ENCODE measurements around the gene OR52A5.
A peak's percentile ranks its signal among the peaks of the same experiment; 100 is the strongest.
"Not testable (repeated sequence)": the region's sequence is repeated elsewhere in the genome, so short reads cannot be mapped to it uniquely, and the experiment has no call there.

Gene OR52A5

DNA sequence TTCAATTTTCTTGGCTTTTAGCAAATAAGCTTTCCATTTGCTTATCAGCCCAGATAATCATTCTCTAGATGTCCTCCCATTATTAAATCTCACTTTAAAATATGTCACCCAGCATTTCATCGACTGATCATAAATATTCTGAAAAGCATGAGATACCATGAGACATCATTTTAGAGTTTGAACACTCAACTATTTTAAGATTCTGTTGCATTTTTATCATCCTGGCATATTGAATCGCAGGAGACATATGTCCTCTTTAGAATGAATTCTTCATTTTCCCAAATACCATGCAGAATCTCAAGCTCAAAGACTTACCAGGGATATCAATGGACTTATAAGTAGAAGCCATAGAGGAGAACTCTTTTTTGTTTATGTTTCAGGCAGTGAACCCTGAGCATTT, at the start of gene OR52A5:
TSS of gene OR52A5 (minus strand) at position 361 of the 400 bp plus-strand sequence. CDS start 5,714 bp downstream, outside the sequence.
- no peak for DNase-seq (ENCODE audit: low spot score)
- no peak for FAIRE-seq

DNA sequence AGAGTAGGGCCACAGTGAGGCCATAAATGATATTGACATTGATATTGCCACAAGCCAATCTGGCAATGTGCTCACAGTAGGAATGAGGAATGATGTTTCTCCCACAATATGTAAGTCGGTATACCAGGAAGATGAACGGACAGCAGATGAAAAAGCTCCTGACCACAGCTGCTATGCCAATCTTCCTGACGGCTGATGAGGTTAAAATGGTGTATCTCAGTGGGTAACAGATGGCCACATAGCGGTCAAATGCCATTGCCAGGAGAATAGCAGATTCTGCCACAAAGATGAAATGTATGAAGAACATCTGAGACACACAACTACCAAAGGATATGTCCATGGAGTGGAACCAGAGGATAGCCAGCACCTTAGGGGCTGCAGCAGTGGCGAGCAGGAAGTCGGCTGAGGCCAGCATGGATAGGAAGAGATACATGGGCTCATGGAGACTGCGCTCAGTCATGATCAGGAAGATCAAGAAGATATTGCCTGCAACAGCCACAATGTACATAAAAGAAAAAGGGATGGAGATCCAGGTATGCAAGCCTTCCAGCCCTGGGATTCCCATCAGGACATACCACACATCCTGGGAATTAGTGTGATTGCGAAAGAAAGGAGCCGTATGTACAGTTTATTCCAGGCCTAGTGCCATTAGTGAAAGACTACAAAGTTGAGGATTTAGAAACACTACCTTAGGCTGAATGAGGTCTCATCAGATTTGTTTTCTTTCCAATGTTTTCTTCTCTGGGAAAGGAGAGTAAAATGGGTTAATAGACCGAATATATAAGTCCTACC, 40.1 kb upstream of the OR52A5 start:
- no peak for FAIRE-seq
- DNase-seq (ENCODE audit: low spot score): no peak

DNA sequence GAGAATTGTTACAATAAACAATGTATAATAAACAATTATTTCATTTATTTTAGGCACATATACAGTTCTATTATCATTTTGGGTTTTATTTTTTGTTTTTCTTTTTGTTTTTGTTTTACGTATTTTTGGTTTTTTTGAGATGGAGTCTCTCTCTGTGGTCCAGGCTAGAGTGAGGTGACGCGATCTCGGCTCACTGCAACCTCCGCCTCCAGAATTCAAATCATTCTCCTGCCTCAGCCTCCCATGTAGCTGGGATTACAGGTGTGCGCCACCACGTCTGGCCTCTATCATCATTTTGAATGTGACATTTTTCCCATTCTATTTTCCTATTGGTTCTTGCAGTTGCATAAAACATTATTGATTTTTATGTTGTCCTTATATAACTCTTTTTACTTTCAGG, 36.8 kb upstream of the OR52A5 start:
- FAIRE-seq (no peak), DNase-seq (ENCODE audit: low spot score) (no peak)

DNA sequence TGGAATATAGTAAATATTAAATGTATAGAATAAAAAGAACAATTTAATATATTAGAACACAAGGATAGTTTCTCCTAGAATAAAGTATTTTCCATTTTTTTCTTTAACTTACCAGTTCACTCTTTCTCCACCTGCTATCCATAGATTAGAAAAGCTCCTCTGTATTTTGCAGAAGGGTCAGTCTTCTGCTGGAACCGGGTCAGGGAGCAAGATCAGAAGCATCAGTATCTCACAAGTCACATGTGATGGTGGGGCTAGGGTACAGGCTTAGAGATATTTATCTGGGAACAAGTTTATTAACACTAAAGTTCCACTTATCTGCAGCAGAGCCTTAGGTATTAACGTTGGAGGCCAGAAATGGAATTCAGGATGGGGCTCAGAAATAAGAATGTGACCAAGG, 33.7 kb upstream of the OR52A5 start:
- FAIRE-seq (no peak), DNase-seq (ENCODE audit: low spot score) (no peak)

DNA sequence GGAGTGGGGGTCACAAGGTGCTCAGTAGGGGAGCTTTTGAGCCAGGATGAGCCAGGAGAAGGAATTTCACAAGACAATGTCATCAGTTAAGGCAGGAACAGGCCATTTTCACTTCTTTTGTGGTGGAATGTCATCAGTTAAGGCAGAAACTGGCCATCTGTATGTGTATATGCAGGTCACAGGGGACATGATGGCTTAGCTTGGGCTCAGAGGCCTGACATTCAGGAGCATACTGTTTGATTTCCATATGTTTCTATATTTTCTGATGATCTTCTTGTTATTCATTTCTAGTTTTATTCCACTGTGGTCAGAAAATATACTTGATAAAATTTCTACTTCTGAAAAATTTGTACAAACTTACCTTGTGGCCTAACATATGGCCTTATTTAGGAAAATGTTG, 27.7 kb upstream of the OR52A5 start:
- not testable (repeated sequence) for FAIRE-seq; DNase-seq (ENCODE audit: low spot score)

DNA sequence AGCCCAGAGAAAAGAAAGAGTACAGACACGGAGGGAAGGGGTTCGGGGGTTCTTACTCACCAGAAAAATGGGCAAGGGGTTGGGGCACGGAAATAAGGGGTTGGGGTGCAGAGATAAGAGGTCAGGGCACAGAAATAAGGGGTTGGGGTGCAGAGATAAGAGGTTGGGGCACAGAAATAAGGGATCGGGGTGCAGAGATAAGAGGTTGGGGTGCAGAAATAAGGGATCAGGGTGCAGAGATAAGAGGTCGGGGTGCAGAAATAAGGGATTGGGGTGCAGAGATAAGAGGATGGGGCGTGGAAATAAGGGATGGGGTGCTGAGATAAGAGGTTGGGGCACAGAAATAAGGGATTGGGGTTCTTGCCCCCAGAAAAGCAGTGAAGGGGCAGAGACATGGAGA, 26.7 kb upstream of the OR52A5 start:
- not testable (repeated sequence) for DNase-seq (ENCODE audit: low spot score); FAIRE-seq

DNA sequence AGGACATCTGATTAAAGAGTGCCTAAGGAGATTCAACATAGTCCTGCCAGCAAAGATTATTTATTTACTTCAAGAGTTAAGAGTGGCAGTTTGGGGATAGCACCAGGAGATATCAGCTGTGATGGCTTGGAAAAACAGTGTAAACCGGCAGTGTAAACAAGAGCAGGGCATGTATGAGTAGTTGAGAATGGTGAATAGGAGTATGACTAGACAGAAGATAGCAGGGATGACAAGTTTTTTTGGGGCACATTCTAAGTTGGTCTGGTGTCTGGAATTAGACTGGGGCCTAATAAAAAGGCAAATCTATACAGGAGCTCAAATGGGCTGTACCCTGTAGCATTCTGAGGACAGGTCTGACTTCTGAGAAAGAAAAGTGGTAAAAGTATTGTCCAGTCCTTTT, 22.9 kb upstream of the OR52A5 start:
- not testable (repeated sequence) for DNase-seq (ENCODE audit: low spot score); FAIRE-seq

DNA sequence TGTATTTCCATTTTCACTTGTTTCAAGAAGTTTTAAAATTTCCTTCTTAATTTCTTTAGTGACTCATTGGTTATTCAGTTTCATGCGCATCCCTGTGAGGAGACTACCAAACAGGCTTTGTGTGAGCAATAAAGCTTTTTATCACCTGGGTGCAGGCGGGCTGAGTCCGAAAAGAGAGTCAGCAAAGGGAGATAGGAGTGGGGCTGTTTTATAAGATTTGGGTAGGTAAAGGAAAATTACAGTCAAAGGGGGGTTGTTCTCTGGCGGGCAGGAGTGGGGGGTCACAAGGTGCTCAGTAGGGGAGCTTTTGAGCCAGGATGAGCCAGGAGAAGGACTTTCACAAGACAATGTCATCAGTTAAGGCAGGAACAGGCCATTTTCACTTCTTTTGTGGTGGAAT, 22.1 kb upstream of the OR52A5 start:
- DNase-seq (ENCODE audit: low spot score); FAIRE-seq: not testable (repeated sequence)

DNA sequence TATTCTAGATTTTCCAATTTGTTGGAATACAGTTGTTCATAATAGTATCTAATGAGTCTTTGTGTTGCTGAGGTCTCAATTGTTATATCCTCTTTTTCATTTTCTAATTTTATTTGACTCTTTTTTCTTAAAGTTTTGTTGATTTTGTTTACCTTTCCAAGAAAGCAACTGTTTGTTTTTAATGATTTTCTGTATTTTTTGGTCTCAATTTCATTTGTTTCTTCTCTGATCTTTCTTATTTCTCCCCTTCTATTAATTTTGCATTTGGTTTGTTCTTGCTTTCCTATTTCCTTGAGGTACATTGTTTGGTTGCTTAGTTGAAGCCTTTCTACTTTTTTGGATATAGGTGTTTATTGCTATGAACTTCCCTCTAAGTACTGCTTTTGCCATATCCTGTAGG, 21.6 kb upstream of the OR52A5 start:
- DNase-seq (ENCODE audit: low spot score) (no peak), FAIRE-seq (no peak)

DNA sequence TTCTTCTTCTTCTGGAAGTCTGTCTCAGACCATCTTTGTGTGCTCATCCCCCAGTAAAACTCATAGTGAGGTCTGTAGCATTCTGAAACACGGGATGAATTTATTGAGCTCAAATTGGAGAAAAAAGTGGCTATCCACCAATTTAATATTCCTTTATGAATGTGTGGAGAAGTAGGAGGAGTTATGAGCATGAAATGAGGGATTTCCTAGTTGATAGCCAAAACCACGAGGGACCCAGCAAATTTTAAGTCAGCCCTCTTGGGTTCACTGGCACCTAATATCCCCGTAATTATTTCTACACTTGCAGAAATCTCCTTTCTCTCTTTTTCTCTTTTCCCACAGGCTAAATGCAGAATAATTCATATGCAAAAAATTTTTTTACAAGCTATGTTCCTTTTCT, 16.5 kb upstream of the OR52A5 start, which contains the start of gene OR52A1:
TSS of gene OR52A1 (minus strand) at position 101 of the 400 bp plus-strand sequence. CDS start 2,388 bp downstream, outside the sequence.
- no peak for DNase-seq (ENCODE audit: low spot score)

DNA sequence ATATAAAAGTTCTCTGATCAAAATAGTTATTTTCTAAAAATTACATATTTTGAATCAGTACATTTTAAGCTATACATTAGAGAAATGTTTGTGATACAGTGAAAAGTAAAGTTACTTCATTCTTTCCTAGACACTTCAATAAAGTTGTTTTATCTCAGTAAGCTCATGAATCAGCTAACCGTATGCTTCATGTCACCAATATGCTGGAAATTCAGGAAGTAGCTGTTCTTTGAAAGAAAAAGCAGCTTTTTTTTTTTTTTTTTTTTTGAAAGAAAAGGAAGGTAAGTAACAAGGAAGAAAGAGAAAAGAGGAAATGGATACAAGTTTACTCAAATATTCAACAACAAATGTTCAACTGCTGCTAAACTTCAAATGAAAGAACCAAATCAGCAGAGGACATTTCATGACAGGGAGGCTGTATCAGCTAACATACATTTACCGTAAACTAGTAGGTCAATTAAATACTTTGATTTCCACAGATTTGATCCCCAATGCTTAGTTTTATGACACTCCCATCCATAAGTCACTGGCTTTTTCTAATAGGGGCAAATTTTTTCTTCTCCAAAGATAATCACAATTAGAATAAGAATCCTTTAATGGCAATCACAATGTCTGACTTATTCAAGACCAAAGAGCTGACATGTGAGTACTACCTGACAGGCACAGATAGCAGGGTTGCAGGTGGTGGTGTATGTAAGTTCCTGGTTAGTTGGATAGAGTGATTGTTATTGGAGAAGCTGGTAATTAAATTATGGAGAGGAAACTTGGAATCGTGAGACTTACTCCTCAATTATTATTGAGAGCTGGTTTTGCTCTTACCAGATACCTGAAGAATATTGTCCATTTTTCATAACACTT, 15.6 kb upstream of the OR52A5 start:
- FAIRE-seq (no peak), DNase-seq (ENCODE audit: low spot score) (no peak)

More for the DNA sequence above, 16.5 kb upstream of the OR52A5 start, which contains the start of gene OR52A1:
- FAIRE-seq: no peak

DNA sequence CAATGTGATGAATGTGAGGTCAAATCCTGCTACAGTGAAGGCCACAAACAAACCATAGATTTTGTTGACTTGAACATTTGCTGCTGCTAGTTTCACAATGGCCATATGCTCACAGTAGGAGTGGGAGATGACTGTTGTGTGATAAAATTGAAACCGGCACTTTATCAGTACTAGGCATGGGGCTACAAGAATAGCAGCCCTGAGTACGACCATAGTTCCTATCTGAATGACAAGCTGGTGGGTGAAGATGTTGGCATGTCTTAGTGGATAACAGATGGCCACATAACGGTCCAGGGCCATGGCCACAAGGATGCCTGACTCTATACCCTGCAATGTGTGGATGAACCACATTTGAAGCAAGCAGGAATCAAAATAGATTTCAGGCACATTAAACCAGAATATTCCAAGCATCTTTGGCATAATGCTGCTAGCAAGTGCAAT, 13.6 kb upstream of the OR52A5 start:
- peak; percentile 37 for FAIRE-seq
- DNase-seq (ENCODE audit: low spot score): no peak

DNA sequence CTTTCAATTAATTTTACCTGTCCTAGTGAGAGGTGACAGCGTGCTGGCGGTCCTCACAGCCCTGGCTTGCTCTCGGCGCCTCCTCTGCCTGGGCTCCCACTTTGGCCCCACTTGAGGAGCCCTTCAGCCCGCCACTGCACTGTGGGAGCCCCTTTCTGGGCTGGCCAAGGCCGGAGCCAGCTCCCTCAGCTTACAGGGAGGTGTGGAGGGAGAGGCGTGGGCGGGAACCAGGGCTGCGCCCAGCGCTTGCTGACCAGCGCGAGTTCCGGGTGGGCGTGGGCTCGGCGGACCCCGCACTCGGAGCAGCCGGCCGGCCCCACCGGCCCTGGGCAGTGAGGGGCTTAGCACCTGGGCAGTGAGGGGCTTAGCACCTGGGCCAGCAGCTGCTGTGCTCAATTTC, 6.0 kb upstream of the OR52A5 start:
- not testable (repeated sequence) for DNase-seq (ENCODE audit: low spot score); FAIRE-seq

DNA sequence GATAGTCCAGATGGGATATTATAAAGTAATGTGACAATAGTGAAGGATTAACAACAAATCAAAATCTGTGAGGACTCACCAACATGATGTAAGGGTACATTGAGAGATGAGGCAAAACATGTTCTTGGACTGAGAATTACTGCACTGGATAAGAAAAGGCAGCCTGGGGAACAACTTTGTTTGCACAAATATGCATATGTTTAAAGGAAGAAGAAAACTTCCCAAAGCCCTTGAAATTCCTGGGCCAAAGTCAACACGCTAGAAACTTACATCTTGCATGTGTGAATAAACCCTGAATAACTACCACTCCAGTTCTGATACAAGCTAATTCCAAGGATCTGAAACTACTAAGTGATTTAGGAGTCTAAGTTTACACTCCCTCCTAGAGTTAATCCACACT, 1.1 kb downstream of the OR52A5 start:
- no peak for DNase-seq (ENCODE audit: low spot score)
- FAIRE-seq: no peak

DNA sequence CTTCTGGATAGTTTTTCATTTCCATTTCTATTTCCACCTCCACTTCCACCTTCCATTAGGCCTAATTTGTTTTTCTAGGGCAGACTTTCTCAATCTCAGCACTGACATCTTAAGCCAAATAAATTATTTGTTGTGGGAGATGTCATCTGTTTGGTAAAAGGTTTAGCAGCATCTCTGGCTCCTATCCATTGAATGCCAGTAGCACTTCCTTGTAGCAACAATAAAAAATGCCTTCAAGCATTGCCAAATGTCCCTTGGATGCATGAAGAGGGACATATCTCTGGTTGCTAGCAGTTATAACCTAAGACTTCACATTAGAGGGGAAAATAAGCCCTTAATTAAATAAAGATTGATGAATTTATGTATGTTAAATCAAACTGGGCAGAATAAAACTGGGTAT, 1.9 kb downstream of the OR52A5 start:
- no peak for FAIRE-seq
- DNase-seq (ENCODE audit: low spot score): no peak

DNA sequence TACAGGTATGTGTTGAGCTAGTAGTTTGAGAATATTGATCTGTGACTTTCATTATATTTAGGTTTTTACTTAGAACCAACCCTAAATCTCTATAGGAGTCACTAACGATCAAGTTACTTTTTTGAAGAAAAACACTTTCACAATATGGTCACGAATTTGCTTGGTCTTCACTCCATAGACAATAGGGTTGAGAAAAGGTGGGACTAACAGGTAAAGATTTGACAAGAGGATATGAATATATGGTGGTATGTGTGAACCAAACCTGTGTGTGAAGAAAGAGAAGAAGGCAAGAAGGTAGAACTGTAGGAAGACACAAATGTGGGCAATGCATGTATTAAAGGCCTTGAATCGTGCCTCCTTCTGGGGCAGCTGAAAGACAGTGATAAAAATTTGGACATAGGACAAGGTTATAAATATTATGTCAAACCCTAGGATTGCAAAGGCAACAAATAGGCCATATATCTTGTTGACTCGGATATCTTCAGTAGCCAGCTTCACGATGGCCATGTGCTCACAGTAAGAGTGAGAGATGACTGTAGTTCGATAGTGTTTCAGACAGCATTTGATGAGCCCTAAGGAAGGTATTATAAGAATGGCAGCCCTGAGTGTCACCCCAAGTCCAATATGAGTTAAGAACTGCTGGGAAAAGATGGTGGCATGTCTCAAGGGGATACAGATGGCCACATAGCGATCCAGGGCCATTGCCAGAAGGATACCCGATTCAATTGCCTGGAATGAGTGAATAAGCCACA, 6.4 kb downstream of the OR52A5 start:
- DNase-seq (ENCODE audit: low spot score) (no peak), FAIRE-seq (no peak)

DNA sequence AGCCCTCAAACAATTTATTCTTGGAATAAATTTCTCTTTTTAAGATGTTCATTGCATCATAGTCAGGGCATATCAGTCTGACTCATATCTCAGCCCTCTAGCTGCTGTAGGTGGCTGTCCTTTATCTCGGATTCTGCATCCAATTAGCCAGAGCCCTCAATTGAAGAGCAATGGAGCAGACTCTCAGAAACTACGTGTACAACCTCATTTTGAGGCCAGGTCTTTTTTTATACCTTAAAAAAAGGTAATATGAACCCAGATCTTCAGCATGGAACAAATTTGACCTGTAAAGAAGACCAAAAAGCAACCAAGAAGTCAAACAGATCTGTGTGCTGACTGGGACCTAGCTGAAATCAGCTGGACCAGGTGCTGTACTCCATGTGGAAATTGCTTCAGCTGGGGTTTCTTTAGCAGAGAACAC, 8.7 kb downstream of the OR52A5 start:
- DNase-seq (ENCODE audit: low spot score): no peak
- no peak for FAIRE-seq

DNA sequence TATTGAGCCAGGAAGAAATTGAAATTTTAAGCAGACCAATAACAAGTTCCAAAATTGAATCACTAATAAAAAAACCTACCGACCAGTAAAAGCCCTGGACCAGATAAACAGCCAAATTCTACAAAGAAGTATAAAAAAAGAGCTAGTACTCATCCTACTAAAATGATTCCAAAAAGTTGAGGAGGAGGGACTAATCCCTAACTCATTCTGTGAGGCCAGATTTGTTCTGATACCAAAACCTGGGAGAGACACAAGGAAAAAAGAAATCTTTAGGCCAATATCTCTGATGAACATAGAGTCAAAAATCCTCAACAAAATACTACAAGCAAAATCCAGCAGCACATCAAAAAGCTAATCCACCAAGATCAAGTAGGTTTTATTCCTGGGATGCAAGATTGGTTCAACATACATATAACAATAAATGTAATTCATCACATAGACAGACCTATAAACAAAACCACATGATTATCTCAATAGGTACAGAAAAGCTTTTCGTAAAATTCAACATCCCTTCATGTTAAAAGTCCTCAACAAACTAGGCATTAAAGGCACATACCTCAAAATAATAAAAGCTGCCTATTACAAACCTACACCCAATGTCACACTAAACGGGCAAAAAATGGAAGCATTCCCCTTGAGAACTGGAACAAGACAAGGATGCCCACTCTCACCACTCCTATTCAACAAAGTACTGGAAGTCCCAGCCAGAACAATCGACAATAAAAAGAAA, 13.1 kb downstream of the OR52A5 start:
- no peak for DNase-seq (ENCODE audit: low spot score)
- no peak for FAIRE-seq

DNA sequence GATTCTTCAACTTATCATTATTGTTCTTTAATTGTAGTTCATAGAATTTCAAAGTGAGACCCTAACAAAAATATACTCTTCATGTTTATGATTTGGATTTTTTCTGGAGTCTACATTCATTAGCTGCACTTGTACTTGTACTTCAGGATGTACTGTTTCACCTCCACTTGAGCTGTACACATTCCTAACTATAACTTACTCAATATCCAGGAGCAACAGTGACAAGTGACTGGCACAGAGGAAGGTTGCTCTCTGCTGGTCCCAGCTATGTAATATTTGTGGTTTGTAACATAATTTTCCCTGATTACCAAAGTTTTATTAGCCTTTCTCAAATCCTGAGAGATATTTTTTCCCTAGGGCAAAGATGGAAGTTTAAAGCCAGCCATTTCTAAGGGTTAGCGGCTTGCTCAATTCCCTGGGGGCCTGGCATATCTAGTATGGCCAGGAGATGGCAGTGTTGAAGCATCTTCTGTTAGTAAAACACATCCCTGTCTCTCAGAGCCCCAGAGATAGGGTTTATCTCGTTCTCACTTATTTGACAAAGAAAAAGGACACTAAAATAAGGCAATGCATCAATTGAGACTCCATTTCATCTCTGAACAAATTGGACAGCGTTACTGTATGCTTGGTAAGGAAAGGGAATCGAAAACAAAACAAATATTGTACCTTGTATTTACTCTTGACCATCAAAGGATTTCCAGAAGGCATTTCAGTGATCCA, 14.2 kb downstream of the OR52A5 start:
- FAIRE-seq (no peak), DNase-seq (ENCODE audit: low spot score) (peak; percentile 59)

DNA sequence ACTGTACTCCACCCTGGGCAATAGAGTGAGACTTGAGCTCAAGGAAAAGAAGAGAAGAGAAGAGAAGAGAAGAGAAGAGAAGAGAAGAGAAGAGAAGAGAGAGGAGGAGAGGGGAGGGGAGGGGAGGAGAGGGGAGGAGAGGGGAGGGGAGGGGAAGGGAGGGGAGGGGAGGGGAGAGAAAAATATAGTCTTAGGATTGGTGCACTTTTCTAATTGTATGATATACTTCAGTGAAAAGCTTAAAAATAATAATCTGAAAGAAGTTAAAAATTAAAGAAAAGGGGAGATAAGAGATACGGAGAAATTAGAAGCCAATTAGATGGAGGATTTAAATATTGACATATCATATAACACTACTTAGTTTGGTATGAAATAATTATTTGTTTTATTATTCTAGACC, 19.3 kb downstream of the OR52A5 start:
- DNase-seq (ENCODE audit: low spot score) (no peak), FAIRE-seq (no peak)

All from urothelium cell line (cell line).